Measurements from ENCODE around the gene SOWAHA.
"Not testable (repeated sequence)": the region's sequence is repeated elsewhere in the genome, so short reads cannot be mapped to it uniquely, and the experiment has no call there.

Gene SOWAHA

DNA sequence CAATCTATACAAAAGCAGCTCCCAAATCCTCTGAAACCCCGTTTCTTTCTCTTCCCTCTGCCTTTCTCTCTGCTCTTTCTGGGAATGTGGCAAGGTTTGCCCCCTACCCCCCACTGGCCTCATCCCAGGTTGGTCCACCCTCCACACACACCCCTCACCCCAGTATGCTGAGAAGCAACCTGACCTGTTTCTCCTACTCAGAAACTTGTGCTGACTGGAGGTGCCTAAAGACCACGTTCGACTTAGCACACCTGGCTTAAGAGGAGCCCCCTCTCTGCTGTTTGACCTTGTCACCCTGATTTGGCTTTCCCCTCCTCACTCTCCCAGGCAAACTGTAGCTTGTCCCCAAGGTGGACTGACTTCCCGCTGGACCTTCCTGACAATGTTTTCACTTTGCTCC is 35.0 kb upstream of the SOWAHA start:
- no peak for DNase-seq

DNA sequence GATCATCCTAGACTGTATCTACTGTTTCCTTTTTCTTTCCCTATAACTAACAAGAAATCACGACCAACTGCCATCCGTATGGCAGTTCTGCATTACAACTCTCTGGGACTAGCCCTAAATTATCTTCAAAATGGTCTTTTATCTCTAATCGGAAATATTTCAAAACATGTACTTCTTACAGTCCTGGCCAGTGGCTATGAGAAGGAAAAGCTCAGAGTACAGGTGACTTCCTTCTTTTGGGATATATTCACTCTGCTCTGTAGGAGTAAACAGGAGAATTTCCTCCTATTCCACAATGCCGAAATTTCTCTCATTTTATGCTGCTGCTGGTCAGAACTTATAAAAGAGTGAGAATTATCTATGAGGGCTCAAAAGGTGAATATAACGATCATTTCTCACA is 34.2 kb upstream of the SOWAHA start:
- DNase-seq: no peak

DNA sequence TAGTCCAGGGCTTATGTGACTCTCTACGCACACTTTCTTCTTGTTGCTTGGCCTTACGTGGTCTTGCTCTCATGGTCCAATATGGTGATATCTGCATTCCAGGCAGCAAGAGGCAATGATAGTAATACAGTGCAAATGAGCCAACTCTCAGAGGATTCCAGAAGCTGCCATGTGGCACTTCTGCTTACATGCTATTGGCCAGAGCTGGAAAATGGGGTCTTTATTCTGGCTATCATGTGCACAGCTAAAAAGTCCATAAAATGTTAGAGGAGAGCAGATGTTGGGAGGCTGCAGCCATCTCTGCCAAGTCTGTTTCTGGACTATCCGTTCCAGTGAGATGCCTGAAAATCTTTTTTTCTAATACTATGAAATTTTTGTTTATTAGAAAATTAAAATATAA is 33.1 kb upstream of the SOWAHA start:
- no peak for DNase-seq

- DNase-seq: no peak
Measured at GRCh38 chr5:132780577-132780976, 32.5 kb upstream of the SOWAHA start.

- DNase-seq: no peak
Measured at GRCh38 chr5:132781029-132781428, 32.1 kb upstream of the SOWAHA start.

DNA sequence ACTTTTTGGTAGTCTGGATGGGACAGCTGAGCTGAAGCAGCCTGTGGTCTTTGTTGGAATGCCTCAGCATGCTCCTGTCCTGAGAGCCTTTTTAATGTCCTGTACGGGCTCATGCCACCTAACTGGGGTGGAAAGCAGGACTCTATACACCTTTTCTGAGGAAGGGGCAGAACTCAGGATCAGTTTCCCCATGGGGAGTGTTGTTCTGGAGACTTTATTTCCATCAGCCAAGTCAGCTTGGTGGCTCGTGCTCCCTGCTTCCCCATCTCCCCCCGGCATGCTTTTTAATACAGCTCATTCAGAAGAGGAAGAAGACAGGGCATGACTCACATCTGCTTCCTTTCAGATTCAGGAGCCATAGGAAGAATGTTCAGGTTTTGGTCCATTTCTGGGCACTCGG is 31.0 kb upstream of the SOWAHA start:
- no peak for DNase-seq

DNA sequence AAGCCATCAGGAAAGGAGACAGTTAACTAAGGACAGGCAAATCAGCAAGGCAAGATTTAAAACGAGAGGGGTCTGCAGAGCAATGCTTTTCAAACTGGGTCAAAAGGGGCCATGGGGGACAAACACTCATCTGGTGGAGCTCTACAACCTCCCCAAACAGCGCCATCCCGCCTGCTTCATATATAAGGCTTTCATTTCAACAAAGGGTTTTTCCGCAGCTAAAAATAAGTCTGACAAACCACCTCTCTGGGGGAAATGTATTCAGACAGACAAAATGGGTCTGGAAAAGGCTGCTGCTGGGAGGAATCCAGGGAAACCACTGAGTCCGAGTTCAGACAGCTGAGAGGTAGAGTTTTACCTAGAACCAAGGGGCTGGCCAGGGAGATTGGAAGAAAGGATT is 27.7 kb upstream of the SOWAHA start:
- DNase-seq: no peak

DNA sequence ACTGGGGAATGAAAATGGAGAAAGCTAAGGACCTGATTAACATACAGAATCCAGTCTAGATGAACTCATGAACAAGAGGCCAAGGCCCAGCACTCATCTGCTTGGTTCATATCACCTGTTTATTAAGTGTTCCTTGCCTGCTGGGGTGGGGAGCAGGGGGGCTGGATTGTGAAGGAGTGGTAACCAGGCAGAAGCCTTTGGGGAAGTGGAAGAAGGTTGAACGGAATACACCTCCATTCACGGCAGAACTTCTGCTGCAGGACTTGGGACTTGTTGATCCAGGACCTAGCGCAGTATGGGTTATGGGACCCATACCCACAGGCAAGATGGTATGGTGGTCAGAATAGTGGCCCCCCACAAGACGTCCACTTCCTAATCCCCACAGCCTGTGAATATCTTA is 27.2 kb upstream of the SOWAHA start:
- no peak for DNase-seq

DNA sequence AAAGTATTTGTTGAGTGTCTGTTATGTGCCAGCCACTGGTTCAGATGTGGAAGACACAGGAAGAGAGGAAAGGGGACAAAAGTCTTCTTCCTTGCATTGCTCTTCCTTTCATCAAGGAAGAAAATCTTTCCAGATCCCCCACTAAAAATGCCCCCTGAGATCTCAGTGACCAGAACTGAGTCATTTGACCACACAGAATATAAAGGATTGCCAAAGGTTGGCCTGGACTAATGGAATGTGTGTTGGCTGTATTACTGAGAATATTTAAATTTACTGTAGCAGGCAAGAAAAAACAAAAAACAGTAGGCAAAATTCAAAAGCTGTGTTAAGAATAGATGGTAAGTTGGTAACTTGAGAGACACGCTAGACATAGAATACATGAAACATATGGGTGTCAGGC is 26.0 kb upstream of the SOWAHA start:
- DNase-seq: no peak

DNA sequence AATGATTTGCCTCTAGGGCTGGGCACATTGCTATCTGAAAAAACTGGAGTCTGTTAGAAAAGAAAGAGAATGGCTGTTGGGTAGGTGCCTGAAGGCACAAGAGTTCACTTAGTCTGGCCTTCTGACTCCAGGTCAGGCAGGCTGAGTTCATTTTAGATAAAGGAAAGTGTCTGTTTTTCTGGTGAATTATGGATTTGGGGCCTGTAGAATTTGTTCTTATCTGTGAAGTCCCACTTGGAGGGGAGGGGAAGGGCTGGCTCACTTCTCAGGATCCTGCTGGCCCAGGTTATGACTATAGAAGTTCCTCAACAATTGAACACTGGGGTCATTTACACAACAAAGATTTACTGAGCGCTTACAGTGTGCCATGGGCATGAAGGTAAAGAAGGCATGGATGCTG is 24.6 kb upstream of the SOWAHA start:
- no peak for DNase-seq

- DNase-seq: no peak
Measured at GRCh38 chr5:132788990-132789886, 23.9 kb upstream of the SOWAHA start.

DNA sequence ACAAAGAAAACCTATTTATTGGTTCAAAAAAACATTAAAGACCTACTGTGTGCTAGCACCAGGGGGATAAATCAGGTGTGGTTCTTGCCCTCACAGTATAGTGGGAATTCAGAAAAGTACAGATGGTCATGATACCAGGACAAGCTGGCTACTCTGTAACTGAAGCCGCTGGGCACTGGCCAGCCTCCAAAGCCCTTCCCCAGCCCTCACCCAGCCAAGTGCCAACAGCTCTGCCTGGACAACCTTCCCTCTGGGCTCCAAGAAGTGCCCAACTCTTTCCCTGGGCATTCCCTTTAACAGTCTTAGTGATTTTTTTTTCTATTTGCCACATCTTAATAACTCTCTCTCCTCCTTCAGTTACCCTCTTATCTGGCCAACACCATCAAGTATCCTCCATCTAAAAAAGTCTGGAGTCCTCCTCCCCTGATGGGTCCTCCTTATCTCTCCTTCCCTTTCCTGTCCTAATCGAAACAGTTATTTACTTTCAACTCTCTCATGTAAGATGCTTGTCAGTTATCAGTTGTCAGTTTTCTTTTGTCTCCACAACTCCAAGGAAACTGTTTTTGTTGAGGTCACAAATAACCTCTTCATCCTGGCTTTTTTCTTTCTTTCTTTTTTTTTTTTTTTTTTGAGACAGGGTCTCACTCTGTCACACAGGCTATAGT is 22.8 kb upstream of the SOWAHA start:
- no peak for DNase-seq

- DNase-seq: no peak
Measured at GRCh38 chr5:132791026-132791425, 22.1 kb upstream of the SOWAHA start.

DNA sequence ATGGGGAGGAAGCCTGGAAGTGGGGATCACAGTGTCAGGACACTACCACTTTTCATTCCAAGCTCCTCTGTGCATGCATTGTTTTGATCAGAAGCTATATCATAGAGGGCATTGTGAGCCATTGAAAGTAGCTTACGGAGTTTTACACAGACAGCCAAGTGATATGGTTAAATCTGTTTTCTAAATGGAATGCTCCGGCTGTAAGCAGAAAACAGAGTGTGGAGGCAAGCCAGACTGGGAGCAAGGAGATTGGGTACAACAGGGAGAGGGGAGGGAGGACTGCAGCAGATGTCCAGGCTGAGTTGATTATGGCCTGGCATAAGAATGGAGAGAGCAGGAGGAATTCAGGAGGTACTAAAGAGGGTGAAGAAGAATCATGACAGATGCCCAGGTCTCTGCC is 15.5 kb upstream of the SOWAHA start:
- DNase-seq: no peak

DNA sequence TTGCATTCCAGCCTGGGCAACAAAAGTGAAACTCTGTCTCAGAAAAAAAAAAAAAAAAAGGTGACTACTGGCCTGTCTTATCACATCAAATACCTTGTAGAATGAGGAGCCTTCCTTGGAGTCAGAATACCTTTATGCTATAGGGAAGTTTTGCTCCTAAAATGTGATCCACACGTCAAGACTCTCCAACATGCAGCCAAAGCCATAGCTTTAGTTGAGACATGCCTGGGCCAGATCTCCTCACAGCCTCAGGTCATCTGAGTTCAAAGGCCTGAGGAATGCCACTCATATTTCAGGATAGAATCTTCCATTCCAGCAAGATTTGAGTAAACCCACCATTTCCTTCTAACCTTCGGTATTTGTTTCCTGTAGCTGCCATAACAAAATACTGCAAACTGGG is 13.7 kb upstream of the SOWAHA start:
- no peak for DNase-seq

DNA sequence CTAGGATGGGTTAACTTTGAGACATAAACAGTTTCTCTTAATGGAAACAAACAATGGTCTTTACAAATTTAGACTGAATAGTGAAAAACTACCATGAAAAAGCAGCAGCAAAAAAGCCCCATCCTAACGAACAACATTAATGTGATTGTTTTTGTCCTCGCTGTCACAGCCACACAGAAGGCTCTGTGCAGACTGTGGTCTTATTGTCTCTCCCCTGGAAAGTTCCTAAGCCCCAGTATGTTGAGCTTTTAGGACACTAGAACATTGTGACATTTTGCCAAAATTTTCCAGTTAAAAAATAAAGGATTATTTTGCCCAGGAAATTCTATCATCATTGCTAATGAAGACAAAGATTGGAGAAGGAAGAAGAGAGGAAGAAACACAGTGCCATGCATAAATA is 12.6 kb upstream of the SOWAHA start:
- no peak for DNase-seq

DNA sequence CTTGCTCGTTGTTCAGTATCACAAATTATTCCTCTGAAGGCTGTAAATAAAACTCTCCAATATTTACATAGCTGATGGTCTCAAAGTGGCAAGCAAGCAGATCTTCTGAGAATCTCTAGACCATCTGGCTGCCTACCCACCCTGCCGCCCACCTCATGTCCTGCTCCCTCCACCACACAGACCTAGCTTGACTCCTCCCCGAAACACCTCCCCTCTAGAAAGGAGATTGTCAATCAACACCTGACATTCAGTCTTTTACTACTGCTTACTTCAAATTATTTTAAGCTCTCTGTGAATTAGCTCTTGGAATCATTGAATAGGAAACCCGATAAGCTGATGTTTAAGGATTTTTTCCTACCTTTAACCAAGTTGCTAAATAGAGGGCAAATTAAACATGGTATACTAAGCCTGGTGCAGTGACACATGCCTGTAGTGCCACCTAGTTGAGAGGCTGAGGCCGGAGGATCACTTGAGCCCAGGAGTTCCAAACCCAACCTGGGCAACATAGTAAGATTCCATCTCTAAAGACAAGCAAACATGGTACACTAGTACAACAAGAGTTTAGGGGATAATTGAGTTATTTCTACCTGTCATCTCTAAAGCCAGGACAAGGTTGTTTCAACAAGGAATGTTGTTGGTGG is 10.9 kb upstream of the SOWAHA start:
- no peak for DNase-seq

GRCh38 chr5:132802685-132803066 is 10.4 kb upstream of the SOWAHA start:
- not testable (repeated sequence) for DNase-seq

- not testable (repeated sequence) for DNase-seq
Measured at GRCh38 chr5:132804219-132804618, 8.9 kb upstream of the SOWAHA start.

DNA sequence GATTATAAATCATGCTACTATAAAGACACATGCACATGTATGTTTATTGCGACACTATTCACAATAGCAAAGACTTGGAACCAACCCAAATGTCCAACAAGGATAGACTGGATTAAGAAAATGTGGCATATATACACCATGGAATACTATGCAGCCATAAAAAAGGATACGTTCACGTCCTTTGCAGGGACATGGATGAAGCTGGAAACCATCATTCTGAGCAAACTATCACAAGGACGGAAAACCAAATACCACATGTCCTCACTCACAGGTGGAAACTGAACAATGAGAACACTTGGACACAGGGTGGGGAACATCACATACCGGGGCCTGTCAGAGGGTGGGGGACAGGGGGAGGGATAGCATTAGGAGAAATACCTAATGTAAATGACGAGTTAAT is 7.2 kb upstream of the SOWAHA start:
- not testable (repeated sequence) for DNase-seq

DNA sequence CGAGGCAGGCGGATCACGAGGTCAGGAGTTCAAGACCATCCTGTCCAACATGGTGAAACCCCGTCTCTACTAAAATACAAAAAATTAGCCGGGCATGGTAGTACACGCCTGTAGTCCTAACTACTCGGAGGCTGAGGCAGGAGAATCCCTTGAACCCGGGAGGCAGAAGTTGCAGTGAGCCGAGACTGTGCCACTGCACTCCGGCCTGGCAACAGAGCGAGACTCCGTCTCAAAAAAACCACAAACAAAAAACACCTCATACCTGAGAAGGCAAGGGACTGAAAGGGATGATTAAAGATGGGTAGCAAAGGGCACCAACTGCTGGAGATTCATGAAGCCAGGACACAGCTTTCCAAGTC is 6.3 kb upstream of the SOWAHA start:
- DNase-seq: not testable (repeated sequence)

GRCh38 chr5:132807163-132807838 is 5.8 kb upstream of the SOWAHA start:
- no peak for DNase-seq

GRCh38 chr5:132808448-132808847 is 4.7 kb upstream of the SOWAHA start:
- DNase-seq: no peak

DNA sequence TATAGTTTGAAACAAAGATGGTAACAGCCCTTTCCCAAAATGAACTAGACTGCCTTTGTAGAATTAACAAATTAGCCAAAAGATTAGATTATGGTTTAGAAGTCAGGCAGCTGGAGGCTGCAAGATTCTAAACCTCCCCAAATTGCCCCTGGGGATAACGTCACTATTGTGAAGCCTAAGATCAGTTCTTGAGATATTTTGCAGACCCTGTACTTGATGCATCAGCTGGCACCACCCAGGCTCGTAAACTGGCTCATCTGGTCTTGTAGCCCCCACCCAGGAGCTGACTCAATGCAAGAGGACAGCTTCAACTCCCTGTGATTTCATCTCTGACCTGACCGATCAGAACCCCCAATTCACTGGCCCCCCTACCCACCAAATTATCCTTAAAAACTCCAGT is 4.2 kb upstream of the SOWAHA start:
- no peak for DNase-seq
